Measurements from ENCODE around the gene CD58.

DNA sequence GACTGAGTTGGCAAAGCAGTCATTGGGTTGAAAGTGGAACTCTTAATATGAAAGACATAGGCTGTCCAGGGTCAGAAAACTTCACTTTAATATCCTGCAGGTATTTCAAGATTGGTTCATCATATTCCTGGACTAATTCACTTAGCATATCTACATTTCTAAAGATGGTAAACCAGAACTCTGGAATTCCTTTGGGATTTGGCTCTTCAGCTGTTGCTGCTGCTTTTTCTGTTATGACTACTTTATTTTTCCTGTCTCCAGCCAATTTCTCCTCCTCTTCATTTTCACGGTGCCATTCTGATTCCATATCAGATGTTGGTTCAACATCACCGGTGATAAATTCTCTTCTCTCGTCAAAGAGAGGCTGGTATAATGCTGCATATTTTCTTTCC is 37.4 kb downstream of the CD58 start:
- TF ChIP-seq, protein P1, sequence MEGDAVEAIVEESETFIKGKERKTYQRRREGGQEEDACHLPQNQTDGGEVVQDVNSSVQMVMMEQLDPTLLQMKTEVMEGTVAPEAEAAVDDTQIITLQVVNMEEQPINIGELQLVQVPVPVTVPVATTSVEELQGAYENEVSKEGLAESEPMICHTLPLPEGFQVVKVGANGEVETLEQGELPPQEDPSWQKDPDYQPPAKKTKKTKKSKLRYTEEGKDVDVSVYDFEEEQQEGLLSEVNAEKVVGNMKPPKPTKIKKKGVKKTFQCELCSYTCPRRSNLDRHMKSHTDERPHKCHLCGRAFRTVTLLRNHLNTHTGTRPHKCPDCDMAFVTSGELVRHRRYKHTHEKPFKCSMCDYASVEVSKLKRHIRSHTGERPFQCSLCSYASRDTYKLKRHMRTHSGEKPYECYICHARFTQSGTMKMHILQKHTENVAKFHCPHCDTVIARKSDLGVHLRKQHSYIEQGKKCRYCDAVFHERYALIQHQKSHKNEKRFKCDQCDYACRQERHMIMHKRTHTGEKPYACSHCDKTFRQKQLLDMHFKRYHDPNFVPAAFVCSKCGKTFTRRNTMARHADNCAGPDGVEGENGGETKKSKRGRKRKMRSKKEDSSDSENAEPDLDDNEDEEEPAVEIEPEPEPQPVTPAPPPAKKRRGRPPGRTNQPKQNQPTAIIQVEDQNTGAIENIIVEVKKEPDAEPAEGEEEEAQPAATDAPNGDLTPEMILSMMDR (optimal IDR thresholded peaks at IDR 0.05 in 1 of 3, IDR thresholded peaks at IDR 0.05 in 1 of 3, conservative IDR thresholded peaks at IDR 0.05 in 1 of 3; ENCODE audit: extremely low read depth in 1 of 3, insufficient read depth in 2 of 3, low read length in 3 of 3) = no peak
- no peak for TF ChIP-seq EZH2 (IDR thresholded peaks at IDR 0.05; ENCODE audit: low read length)

Data from keratinocyte (primary cell).